Middle frontal gyrus (tissue), 1 donor: Measurements from ENCODE around the gene KCNK5.

Experiments
- DNase-seq: peaks from one replicate; pipeline ENCODE4 v3.0.0-alpha.2; 2015; ENCODE audit warnings: low spot score; ENCODE audit errors: extremely low spot score

Gene KCNK5

DNA sequence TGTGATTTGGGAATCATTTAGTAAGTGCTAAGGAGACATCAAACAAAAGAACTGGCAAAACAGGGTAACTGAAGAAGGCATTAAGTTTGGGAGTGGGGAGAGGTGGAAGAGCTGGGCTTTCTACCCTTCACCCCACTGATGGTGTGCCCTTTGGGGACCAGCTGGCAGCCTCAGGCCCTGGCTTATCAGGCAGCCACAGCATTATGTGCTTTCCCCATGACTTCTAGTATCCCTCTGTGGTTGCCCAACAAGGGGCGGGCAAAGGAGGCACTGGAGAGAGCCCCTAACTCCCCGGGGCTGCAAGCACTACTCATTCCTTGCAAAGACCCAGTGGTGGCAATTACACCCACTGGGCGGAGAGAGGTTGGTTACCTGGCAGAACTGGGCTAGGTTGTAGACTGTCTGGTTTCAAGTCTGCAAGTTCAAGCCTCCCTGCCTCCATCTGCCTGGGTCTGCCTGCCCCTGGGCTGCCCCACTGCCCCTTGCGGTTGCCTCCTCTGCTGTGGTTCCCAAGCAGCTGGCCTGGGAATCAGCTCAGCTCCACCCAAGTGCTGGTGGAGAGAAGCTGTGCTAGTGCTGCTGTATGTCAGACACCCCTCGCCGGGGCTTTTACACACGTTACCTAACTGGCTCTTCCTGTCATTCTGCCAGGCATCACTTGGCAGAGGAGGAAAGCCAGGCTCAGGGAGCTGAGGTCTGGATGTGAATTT is 29.9 kb downstream of the KCNK5 start:
- DNase-seq = no peak

DNA sequence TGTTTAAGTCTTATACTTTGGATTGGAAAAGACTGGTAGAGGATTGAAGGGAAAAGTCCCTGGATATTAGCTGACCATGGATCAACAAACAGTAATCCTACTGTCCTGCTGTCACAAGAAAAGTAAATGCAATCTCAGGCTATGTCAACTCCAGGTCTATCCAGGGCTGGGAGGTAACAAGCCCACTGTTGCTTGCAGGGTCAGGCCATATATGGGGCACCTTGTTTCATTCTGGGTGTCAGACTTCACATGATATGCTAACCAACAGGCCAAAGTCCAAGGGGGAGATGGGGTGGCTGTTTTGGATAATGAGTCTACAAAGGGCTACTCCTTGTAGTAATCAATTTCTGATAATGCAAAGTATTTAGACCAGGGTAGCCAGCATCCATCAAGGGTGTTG is 30.7 kb downstream of the KCNK5 start:
- no peak for DNase-seq

DNA sequence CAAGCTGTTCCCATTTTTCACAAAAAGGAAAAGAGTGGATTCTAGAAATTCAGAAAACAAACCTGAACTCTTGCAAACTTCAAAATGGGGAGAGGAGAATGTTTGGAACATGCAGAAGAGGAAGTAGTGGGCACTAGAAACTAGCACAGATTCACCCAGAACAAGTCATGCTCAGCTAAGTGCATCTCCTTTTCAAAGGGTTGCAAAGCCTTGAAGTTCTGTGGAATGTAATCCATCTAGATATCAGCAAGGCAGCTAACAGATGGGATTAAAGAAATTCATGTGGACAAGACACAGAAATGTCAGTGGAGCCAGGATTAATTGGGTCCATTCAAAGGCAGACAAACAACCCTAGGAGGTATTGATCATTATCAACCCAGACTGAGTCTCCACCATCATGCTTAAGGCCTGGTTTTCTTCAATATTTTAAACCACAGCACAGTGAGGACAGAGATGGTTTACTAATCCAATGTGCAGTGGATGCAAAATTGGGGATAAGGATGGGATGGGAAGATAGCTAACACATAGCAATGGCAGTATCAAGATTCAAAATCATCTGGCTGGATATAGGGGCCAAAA is 31.3 kb downstream of the KCNK5 start:
- no peak for DNase-seq

DNA sequence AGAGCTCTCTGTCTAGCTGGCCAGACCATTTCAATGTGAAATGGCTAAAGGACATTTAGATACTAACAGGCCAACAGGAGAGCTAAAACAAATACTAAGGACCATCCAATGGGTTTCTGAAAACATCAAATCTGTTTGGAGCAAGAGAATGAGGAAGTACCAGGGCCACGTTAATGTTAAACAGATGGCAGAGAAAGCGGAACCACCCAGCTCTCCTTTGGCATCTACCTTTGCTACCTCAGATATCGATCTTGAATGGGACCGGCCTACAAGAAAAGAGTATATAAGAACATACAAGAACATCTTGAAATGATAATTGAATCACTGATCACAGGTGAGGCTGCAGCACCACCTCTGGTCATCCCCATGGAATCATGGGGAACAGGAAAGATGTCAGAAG is 31.8 kb downstream of the KCNK5 start:
- no peak for DNase-seq

DNA sequence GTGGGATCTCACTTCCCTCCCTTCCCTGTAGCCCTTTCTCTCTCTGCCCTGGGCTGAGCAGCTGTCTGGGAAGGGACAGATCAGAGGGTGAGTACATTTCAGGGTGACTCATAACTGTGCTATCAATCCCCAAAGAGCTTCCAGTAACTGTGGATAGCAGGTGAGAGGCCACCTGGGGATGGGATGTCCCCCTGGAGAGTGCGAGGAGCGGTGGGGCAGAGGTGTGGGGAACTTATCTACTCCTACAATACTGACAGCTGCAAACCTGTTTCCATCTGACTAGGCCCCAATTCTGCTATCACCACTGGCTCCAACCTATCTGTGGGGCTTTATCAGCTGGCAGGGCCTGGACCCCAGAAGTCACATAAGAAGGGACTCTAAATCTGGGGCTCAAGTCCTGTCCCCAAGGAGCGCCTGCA is 32.6 kb downstream of the KCNK5 start:
- DNase-seq = no peak

DNA sequence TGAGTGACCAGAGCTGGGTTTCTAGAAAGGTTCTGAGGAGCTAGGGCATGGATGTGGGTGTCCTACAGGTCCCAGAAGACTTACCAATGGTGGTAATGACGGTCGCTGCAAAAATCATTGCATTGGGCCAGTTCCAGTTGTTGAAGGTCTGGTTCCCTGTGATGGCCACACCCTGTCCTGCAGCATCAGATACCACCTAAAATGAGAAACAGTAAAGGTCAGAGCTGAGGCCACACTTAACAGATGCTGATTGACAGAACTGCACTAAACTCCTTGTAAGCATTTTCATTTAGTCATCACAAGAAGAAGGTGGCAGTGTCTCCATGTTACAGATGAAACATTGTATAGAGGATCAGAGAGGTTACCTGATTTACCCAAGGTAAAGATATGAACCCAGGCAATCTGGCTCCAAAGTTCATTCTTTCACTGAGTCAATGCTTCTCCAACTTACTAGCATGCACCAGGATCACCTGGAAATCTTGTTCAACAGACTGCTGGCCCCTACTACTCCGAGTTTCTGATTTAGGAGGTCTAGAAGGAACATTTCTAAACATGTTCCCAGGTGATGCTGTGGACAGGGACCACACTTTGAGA is 33.4 kb downstream of the KCNK5 start:
- no peak for DNase-seq

DNA sequence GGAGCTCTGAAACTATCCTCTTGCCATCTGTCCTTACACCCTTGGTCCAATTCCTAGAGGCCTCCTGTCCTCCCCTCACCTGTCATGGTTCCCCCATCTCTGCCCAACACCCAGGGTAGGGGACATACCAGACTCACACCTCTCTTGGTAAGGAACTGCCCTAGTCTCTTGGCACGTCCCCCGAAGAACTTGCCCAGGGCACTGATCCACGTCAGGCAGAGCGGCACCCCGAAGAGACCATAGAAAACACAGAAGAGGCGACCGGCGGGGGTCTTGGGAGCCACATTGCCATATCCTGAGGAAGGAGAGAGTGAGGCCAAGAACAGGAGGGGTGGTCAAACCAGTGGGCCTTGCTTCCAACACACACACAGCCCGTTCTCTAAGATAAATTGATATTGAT is 34.8 kb downstream of the KCNK5 start:
- no peak for DNase-seq

DNA sequence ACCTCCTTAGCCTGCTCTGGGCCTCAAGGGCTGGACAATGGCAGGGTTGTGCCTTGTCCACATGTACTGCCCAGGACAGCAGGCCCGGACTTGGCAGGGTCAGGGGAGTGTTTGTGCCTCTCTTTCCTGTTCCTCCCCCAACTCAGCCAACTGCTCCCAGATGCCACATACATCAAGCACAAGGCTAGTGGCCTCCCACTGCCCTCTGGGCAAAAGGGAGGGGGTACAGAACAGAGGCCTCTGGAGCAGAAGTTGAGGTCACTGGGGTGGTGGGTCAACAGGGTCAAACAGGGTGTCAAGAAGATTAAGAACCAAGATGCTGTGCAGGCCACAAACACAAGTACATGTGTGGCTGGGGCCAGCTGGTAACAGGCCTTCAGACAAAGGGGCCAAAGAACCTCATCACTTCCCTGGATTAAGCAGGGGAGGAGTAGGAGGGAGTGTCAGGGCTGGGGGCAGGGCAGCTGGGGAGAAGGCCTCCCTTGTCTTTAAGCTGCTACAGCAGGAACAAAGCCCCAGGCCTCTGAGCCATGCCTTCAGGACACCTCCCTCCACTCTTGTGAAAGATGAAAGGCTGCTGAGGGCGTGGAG is 36.0 kb downstream of the KCNK5 start:
- DNase-seq = no peak

DNA sequence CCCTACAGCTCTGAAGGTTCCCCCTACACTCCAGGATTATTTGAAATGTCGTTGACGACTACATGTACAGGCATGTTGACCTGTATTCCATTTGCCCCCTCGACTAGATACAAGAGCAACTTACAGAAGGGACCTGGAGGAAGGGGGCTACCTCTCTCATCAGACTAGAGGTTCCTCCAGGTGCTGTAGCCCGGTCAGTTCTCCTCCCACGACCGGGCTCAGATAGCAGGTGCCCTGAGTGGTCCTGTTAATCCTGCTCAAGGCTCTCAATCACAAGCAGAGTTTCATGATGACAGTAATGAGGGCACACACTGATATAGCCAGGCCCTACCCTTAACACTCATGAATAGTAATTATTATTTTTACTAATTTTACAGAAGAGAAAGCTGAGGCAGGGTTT is 36.5 kb downstream of the KCNK5 start:
- no peak for DNase-seq

DNA sequence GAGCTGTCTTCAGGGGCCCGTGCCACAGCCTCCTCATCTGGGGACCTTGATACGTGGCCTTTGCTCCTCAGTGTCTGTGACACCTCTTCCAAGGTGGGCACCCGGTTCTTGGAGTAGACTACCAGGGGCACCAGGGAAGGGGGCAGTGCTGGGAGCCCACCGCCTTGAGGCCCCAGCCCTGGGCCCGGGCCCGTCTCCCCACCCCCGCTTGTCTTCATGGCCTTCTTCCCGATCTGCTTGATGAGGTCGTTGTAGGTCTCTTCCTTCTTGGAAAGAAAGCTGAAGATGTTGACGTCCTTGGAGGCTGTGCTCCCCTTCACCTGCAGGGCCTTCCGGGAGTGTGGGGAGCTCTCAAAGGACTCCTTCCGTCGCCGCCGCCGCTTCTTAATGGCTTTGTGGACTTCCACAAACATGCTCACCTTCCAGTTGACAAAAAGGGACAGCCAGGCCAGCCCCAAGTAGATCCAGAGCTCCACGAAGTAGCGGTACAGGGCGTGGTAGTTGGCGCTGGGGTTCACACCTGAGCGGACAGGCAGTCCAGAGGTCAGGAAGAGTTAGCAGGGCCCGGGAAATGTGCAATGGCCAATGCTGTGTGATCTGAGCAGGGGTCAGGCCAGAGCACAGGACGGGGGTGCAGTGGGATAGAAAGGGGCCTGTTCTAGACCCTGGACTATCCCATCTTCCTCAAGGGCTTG is 37.9 kb downstream of the KCNK5 start:
- no peak for DNase-seq

DNA sequence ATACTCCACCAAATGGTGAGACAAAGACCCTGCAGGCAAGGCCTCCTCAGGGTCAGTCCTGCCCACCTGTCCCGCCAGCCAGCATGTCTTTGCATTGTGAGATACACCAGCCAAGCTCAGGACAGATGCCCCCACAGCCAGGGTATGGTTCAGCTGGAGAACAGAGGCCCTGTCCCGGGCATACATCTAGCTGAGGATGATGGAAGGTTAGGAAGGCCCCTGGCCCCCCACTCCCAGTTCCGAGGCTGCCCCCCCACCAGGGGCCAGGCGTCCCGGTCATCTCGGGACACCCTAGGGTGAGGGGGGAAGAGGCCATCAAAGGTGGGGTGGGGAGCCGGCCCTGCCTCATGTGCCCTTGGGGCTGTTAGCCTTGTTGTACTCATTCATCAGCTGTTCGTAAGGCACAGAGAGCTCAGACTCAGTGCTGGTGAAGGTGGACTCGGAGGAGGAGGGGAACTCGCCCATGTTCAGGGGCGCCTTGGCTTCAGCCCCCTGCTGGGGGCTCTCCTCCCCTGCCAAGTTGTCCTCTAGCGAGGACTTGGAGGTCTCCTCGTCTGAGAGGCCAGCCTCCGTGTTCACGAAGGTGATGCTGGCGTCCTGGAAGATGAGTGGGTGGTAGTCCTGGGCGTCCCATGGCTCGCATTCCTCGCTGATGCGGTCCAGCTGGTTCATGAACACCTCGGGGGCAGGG is 38.6 kb downstream of the KCNK5 start:
- no peak for DNase-seq

DNA sequence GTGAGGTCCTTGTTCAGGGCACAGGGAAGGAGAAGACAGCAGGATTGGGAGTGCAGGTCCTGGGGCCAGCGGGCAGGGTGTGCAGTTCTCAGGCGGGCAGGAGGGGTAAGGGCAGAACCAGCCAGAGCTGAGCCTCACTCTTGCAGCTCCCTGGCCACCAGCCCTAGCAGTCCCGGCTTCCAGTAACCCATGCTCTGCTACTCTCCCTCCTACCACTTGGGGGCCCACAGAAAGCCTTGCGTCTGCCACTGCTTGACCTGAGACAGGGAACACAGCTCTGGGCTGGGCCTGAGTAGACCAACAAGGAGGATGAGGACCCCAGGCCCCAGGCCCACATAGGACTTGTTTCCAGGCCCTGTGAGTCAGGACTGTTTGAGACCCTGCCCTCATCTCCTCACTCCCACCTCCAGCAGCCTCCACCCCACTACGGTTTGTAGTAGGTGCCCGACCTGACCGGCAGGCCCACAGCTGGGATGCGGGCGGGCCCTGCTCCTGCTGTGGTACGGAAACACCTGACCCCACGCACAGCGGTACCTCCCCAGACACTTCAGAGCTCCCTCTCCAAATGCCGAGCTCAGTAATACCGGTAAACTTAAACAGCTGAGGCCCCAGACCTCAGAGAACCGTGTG is 39.2 kb downstream of the KCNK5 start:
- no peak for DNase-seq

DNA sequence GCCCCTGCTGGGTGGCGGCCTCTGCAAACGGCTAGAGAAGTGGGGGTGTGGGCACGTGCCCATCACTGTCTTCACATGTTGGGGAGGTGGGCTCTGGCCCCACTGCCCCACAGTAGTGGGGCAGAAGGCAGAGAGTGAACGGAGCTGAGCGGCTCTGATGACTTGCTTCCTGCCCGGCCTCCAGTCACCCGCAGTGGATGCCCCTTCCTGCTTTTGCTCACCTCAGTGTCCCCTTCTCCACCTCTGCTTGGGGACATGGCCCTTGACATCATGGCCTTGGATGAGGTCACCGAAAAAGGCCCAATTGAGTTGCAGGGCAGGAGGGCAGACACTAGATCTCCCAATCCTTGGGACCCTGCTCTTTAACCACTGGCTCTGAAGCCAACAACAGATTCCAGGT is 40.1 kb downstream of the KCNK5 start:
- no peak for DNase-seq

DNA sequence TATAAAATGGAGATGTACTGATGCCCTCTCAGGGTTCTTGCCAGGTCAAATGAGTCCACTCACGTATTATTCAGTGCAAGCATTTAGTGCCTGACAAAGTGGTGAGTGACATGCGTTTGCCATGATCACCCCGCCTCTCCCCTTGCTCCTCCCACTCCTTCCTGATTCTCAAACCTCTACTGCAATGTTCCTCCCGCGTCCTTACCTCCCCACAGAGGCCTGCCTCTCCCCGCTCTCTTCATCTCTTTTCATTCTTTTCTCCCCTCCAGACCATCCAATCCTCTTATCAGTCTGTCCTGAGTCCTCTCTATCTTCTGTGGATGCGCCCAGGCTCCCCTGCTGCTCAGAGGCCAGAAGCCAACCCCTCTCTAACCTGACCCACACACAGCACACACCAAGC is 40.7 kb downstream of the KCNK5 start:
- DNase-seq = no peak

DNA sequence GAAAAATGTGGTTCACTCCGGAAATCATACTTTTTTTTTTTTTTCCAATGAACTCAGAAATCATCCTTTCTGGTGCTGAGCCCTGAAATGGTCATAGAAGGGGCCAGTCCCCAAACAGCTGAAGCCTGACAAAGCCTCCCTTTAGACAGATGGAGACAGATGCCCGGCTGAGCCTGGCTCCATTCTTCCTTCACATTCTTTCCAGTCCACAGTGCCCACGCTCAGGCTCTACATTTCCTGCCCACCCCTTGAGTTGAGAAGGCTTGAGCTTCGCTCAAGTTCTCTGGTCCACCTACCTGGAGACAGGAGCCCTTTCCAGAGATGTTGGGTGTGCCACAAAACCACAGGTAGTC is 41.2 kb downstream of the KCNK5 start:
- no peak for DNase-seq

DNA sequence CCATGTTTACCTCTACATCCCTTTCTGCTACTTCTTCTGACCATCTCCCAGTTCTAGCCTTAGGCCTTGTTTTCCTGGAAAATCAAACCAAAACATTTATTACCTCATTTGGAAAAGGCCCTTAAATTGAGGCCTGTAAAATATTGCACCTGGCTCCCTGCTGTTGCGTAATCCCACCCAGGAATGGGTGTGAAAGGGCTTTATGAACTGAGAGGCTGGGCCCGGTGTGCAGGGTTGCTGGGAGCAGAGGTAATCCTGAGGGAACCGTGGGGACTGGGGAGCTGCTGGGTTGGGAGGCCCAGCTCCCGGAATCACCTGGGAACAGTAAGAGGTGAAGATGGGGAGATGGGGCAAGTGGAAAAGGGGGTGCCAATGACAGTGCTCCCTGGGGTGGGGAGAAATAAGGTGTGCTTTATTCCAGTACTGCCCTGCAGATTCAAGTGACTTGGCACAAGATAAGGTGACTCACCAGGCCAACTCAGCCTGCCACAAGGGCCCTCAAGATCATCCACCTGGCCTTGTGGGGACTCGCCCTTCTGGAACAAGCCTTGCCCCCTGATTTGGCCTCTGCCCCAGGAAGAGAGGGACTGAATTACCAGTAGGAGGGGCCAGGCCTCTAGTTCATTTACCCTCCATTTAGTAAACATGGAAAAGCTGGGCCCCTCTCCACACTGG is 44.2 kb downstream of the KCNK5 start:
- DNase-seq = no peak

DNA sequence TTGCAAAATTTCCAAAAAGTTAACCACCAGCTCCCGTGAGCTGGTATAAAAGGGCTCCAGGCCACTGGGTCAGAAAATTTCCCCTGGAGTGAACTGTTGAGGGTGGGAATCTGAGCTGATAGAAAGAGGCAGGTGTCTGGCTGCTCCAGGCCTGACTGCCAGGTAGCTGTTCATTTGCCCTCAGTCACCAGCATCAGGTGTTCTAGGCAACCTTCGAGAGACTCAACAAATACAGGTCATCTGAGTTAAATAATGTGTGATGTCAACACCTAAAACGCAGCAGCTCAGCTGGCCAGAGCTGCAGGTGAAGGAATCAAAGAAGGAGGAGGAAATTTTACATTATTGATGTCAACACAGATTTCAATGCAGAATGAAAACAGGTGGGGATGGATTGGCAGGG is 46.7 kb downstream of the KCNK5 start:
- DNase-seq = no peak

DNA sequence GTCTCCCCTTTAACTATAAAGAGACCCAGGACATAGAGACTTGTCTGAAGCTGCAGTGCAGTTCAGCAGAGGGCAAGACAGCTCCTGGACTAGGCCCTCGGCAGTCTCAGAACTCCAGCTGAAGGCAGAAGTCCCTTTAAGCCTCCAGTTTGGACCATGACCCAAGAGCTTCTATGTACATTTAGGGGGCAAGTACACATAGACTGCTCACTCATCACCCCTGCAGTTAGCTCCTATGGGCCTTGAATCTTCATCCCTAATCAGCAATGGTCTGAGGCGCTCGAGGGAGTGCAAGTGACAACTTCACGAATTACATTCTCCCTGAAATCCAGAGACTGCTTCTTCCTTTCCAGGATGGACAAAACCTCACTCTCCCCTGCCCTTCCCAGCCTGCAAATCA is 47.4 kb downstream of the KCNK5 start:
- no peak for DNase-seq

DNA sequence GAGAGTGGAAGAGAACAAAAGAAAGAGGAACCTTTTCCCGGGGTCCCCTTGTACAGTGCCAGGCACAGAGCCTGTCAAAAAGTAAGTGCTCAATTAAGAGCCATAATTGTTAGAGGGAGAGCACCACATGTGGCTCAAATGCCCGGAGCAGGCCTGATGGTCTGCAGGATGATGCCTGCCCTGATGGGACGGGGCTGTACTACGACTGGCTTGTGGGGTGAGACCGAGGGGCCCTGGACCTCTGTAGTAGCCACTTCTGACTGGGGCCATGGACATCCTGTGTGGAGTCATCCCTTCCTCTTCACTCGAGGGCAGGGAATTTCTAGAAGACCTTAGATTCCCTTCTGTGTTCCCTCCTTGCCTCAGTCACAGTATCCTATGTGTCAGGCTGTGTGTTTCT is 47.9 kb downstream of the KCNK5 start:
- no peak for DNase-seq

DNA sequence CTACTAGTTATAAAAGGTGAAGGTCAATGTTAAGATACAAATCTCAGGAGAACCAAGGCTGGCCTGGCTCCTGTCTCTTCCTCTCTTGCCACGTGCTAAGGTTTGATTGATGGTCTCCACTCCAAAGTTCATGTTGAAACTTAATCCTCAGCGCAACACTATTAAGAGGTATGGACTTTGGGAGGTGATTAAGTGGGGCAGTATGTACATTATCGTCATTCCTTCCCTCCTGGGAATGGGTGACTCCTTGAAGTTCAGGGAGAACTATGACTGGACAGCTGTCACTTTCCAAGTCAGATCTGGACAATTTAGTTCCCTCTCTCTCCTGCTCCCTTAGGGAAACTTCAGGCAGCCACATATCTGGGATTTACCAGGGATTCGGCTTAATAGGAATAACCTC is 50.5 kb downstream of the KCNK5 start:
- DNase-seq = no peak

DNA sequence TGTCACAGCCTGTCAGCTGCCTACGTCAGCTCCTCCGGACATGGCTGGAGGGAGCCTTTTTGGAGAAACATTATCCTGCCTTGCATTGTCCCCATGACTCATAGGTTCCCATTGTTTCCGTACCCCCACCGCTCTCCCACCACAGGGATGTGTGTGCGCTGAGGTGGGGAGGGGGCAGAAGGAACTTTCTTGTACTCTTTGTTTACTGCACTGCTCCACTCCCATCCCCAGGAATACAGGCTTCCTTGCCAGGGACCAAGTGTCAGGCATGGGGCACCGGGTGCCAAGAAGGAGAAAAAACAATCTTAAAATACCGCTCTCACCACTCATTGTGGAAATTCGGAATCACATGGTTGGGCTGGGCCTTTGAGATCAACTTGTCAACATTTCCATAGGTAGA is 51.0 kb downstream of the KCNK5 start:
- DNase-seq = no peak
